Measurements from ENCODE around the gene MPIG6B. TPM values are rescaled to one million over a fixed set of nuclear protein-coding genes. Genes with fewer than 3 reads are reported as not detected.

The MPIG6B gene
- total RNA-seq, 1 experiment from 2014 or later, result not detected

- H3K36me3 Mint-ChIP-seq (ENCODE audit: insufficient read depth in 1 of 3, low read depth in 3 of 3), result peaks cover 9 to 60% (median 45%) of the 10 kb centered on the region in 3 experiments; a peak in 6 of 7 replicates
- H3K27ac Mint-ChIP-seq, result no peak overlapping the region
- Histone ChIP-seq H4K91ac (ENCODE audit: insufficient read length, low read depth, low read length) (no peak overlapping the region), H2BK5ac (ENCODE audit: insufficient read length, low read length) (no peak overlapping the region), H3K56ac (ENCODE audit: insufficient read length, low read depth, low read length) (no peak overlapping the region), H2BK12ac (ENCODE audit: insufficient read length, low read depth, low read length) (no peak overlapping the region), H3K4me2 (ENCODE audit: insufficient read depth, insufficient read length, low read length) (no peak overlapping the region), H3K27ac (ENCODE audit: insufficient read length, low read depth, low read length) (no peak overlapping the region), H3K4ac (ENCODE audit: low read depth, low read length) (no peak overlapping the region), H4K5ac (ENCODE audit: insufficient read length, low read depth, low read length) (no peak overlapping the region), H3T11ph (ENCODE audit: low read length) (no peak overlapping the region), H3K14ac (ENCODE audit: insufficient read depth, low read length) (no peak overlapping the region), H2AFZ (ENCODE audit: low read length) (no peak overlapping the region), H3K23ac (ENCODE audit: insufficient read length, low read depth, low read length) (no peak overlapping the region), H2BK20ac (ENCODE audit: low read depth, low read length, poor library complexity, severe bottlenecking) (no peak overlapping the region), H3K9me3 (ENCODE audit: control insufficient read depth, low read depth, low read length) (no peaks in the 10 kb centered on the region), H3K18ac (ENCODE audit: insufficient read length, low read depth, low read length) (no peak overlapping the region), H4K8ac (replicated peaks; ENCODE audit: insufficient read length, low read depth, low read length) (no peak overlapping the region), H2AK5ac (ENCODE audit: insufficient read length, low read length) (no peak overlapping the region), H4K20me1 (ENCODE audit: control insufficient read depth, insufficient read depth, insufficient read length) (no peaks in the 10 kb centered on the region), H2BK120ac (ENCODE audit: low read depth, low read length, poor library complexity, severe bottlenecking) (no peak overlapping the region), H3K23me2 (ENCODE audit: insufficient read length, low read depth, low read length, poor library complexity, severe bottlenecking) (no peaks in the 10 kb centered on the region), H3K4me1 (ENCODE audit: insufficient read depth, low read length) (no peaks in the 10 kb centered on the region), H3K79me1 (ENCODE audit: insufficient read depth, low read depth, low read length, poor library complexity, severe bottlenecking) (no peaks in the 10 kb centered on the region), H3K27me3 (ENCODE audit: insufficient read depth, low read length) (no peaks in the 10 kb centered on the region), H2BK15ac (ENCODE audit: low read depth, low read length) (no peak overlapping the region), H3K79me2 (ENCODE audit: insufficient read depth, low read length) (no peaks in the 10 kb centered on the region), H3K9ac (ENCODE audit: extremely low read depth, insufficient read length, low read length) (no peak overlapping the region)
- H3K4me3 Mint-ChIP-seq, result no peak overlapping the region
- TF ChIP-seq CTCF (conservative IDR thresholded peaks at IDR 0.05), result no peak
- no peaks in the 10 kb centered on the region for H3K9me3 Mint-ChIP-seq
- no peaks in the 10 kb centered on the region for H3K27me3 Mint-ChIP-seq (ENCODE audit: low read depth)
- peaks cover 5 to 10% of the 10 kb centered on the region in 2 experiments; a peak in 3 of 4 replicates for H3K4me1 Mint-ChIP-seq
- no CpG with 5 or more reads among the region's 4 CpGs for WGBS (ENCODE audit: extremely low coverage, insufficient read length, low lambda C conversion rate)
- no peak for DNase-seq
Measured at GRCh38 chr6:31692353-31692752, 30.8 kb upstream of the MPIG6B start.
